GM19035 (cell line): ENCODE results near the gene NEMP1.
"Not testable (repeated sequence)": the region's sequence is repeated elsewhere in the genome, so short reads cannot be mapped to it uniquely, and the experiment has no call there.

ENCODE experiments used
- ATAC-seq: cut with Tn5 transposase; IDR thresholded peaks from one replicate; pipeline ENCODE4 v1.9.1; 2021; ENCODE audit not compliant: unreplicated experiment

Gene NEMP1, protein sequence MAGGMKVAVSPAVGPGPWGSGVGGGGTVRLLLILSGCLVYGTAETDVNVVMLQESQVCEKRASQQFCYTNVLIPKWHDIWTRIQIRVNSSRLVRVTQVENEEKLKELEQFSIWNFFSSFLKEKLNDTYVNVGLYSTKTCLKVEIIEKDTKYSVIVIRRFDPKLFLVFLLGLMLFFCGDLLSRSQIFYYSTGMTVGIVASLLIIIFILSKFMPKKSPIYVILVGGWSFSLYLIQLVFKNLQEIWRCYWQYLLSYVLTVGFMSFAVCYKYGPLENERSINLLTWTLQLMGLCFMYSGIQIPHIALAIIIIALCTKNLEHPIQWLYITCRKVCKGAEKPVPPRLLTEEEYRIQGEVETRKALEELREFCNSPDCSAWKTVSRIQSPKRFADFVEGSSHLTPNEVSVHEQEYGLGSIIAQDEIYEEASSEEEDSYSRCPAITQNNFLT

DNA sequence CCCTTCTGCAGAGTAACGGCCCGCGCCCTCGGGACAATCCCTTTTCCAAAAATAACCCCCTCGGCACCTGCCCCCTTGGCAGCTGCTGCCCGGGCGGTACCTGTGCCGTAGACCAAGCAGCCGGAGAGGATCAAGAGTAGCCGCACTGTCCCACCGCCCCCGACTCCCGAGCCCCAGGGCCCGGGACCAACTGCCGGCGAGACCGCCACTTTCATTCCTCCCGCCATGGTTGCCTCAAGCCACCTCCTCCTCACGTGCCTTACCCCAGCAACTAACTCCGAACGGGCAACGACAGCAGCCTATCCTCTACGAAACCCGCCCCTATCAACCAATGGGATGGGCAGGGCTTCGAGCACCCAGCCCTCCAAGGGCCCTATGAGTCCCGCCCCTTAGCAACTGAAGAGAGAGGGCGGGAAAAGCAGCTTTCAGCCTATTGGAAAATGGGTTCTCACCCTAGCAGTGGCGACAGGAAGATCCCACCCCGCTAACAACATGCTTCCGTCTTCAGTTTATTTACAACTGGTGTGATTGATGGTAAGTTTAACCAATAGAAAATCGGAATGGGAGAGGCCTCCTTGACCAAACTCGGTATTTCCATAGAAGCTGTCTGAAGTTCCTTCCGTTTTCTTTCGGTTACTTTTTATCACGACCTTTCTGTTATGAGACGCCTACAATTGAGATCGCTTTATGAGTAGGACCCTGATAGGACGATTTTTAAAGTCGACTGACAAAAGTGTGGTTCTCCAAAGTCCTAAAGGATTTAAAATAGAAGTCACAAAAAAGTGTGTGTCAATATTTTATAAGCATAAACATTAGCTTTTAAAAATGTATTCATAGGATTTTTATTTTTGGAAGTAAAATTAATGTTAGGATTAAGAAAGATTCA lies at the start of gene NEMP1:
Gene NEMP1 (minus strand): TSS at position 273 of the 886 bp plus-strand sequence. CDS start 46 bp downstream, at position 227.
- peak; percentile 97 for ATAC-seq

DNA sequence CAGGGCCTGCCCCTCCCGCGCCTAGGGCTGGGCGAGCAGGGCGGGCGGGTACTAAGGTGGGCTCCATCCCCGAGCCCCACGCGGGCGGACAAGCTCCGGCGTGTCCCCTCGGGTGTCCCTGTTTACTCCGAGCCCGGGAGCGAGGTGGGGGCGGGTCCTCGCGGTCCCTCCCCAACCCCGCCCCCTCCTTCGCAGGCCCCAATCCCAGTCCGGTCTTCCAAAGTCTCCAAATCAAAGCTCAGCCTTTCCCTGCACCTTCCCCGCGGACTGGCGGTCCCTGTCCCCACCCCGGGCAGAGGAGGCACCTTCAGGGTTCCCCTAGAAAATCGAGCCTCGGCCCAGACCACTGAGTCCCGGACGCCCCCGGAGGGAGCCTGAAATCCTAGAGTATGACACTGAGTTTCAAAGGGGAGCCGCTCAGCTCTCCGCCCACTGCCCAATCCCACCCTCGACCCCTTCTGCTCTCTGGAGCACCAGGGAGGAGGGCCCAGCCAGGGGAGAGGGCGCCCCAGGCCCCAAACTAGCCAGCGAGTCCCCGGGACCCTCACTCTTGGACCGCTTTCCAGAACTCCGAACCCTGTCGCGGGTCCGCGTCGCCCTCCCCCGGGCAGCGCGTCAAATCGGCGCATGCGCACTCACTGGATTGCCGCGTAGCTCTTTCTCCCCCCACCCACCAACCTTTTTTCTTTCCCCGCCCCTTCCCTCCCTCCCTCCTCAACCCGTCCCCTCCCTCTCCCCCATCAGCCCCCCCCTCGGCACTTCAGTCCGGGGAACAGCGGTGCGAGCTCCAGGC lies 49.3 kb upstream of the NEMP1 start, which contains the start of gene LRP1:
Gene LRP1 (plus strand): TSS at position 758 of the 793 bp plus-strand sequence. CDS start 482 bp downstream, outside the sequence.
- ATAC-seq: peak; percentile 31

DNA sequence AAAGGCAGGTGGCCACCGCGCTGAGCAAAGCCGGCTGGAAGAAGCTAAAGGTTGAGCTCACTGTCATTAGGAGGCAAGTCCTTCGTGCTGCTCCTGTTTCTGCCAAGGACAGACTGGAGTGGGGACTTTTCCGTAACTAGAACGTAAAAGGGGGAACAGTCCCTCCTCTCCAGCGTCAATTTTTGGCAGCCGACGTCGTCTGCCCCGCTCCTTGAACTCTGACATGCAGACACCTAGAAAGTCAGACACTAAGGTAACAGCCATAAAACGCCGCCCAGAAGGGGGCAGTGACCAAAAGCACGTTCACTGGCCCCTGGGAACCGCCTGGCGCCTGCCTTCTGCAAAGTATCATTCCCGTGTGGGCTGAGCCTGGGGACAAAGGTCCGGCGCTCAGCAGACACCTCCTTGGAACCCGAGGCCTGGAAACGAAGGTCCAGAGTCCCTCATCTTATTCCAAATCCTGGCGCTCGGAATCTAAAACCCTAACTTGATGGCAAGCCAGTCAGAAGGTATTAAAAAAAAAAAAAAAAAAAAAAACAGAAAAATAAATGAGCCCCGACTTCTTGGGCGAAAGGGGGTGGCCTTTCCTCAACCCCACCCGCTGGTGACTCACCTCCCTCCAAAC lies 48.6 kb upstream of the NEMP1 start:
- peak; percentile 47 for ATAC-seq

DNA sequence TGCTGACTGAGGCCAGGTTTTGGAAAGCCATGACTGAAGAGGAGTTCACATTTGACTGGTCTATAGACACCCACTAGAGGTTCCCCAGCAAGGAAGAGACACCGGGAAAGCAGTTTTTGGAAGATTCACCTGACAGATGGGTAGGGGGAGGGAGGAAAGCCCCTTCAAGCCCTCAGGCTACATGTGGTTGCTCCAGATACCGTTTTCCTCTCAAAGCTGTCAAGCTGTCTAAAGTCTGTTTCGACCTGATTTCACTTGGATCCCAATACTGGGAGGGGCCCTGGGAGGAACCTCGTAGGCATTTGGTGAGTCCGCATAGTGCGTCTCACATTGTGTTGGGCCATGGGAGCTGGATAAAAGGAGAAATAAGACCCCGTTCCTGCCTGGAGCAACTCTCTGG lies 48.0 kb upstream of the NEMP1 start:
- no peak for ATAC-seq

DNA sequence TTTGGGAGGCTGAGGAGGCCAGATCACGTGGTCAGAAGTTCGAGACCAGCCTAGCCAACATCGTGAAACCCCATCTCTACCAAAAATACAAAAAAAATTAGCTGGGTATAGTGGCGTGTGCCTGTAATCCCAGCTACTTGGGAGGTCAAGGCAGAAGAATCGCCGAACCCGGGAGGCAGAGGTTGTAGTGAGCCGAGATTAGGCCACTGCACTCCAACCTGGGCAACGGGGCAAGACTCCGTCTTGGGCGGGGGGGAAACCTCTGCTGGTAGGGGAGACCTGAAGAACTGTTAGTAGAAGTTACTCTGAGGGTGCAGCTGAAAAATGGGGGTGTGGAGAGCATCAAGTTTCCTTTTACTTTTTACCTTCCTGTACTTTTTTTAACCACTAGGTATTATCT lies 47.5 kb upstream of the NEMP1 start:
- ATAC-seq: no peak

DNA sequence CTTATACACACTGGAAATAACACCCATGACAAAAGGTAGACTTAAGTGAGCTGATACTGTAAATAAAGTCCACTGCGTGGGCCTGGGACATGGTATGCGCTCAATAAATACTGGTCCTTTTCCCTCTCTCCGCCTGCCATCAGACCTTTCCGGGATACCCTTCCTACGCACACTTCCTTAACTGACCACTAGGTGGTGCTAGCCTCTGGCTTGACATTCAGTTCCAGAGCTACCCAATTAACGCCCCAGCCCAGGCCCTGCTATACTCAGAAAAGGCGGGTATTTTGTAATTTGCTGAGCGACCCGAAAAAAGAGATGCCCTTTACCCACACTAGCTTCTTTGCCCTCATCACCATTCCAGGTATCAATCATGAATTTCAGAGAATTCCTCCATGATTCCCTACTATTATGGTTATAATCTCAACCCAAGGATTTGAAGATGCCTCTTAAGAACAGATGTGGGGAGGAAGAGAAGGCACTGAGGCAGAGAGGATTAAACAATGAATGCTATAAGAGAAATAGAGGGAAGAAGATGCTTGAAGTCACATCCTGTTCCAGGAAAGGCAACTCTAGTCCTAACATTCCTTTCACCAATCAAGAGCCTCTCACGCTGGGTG lies 45.8 kb upstream of the NEMP1 start:
- ATAC-seq: no peak

DNA sequence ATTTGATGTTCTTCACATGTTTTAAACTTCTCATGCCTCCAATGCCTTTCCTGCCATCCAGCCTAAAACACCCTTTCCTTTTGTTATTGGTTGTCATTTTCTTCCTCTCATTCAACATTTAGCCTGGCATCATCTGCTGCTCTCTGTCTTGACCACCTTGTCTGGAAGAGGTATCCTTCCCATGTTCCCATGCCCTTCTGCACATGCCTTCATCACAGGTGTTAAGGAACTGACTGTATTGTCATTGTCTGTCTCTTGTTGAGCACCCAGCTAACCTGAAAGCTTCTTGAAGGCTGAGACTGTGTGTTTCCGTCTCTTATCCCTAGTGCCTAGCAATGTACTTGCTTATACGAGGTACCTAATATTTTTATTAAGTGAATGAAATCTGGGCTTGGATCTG lies 45.2 kb upstream of the NEMP1 start:
- ATAC-seq: no peak

DNA sequence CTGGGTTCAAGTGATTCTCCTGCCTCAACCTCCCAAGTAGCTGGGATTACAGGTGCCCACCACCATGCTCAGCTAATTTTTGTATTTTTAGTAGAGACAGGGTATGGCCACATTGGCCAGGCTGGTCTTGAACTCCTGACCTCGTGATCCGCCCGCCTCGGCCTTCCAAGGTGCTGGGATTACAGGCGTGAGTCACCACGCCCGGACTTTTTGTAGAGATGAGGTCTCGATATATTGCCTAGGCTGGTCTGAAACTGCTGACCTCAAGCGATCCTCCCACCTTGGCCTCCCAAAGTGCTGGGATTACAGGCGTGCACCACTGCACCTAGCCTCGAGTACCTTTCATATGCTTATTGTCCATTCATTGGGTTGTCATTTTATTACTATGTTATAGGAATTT lies 42.1 kb upstream of the NEMP1 start:
- not testable (repeated sequence) for ATAC-seq

DNA sequence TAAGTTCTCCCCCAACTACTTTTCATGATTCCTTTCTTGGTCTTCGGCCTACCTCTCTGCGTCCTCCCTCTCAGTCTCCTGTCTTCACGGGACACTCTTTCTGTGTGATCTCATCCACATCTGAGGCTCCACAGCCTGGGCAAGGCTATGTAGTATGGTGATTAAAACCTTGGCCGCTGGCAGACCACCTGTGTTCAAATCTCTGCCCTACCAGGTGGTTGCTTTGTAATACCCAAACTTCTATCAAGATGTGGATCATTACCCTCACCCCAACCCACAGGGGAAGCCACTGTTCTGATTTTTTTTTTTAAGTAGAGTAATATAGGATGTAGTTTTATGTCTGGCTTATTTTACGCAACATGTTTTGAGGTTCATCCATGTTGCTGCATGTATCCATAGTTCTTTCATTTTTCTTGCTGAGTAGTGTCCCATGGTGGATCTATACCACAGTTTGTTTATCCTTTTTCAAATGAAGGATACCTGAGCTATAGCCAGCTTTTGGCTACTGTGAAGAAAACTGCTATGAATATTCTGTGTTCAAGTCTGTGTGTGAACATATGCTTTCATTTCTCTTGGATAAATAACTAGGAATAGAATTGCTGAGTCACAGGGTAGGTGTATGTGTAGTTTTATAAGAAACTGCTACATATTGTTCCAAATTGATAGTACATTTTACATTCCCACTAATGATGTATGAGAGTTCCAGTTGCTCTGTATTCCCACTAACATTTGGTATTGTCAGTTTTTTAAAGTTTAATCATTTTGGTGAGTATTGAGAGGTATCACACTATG lies 40.9 kb upstream of the NEMP1 start:
- no peak for ATAC-seq

DNA sequence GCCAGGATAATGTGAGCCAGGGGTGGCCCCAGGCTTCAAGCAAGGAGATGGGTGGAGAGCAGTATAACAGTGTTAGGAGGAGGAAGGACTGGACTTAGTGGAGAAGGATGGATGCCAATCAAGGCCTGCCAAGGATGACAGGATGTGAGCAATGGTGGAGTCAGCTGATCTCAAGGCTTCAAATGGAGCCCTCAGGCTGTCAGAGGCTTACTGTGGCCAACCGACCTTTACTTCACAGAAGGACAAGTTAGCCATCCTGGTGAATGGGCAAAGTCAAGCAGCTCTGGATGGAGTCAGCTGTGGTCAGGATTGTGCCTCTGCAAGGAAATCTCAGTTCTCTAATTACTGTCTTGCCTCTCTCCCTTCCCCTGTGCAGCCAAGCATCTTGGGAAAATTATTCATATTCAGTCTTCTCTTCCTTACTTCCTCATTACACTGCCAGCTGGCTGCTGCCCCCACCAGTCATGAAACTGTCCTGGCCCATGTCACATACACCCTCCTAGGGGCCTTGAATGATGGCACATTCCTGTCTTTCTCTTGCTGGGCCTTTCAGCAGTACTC lies 40.2 kb upstream of the NEMP1 start:
- no peak for ATAC-seq

DNA sequence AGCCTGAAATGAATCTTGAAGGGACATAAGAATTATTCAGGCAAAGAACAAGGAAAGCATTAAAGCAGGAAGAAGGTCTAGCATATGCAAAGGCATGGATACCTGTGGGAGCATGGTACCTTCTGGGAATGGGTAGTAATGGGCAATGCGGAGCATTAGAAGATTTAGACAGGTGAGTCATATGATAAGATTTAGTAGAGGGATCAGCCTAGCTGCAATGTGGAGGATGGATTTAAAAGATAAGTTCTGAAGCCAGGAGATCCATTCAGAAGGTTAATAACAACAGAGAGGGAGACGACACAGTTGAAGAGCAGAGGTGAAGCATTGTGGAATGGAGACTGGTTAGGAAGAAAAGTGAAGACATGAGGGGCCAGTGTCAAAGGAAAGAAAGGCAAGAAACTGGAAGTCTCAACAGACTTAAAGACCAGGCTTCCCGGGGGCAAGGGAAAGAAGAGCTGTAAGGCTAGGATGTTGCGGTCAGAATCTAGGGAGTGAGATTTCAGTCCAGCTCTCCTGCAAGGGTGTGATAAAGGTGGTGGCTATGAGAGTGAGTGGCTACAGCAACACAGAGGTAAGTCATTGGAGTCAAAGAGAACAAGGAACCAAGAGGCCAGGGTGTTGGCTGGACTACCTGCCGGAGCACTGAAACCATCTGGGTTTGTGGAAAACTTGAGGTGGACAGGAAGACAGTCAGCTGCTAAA lies 38.1 kb upstream of the NEMP1 start:
- no peak for ATAC-seq

DNA sequence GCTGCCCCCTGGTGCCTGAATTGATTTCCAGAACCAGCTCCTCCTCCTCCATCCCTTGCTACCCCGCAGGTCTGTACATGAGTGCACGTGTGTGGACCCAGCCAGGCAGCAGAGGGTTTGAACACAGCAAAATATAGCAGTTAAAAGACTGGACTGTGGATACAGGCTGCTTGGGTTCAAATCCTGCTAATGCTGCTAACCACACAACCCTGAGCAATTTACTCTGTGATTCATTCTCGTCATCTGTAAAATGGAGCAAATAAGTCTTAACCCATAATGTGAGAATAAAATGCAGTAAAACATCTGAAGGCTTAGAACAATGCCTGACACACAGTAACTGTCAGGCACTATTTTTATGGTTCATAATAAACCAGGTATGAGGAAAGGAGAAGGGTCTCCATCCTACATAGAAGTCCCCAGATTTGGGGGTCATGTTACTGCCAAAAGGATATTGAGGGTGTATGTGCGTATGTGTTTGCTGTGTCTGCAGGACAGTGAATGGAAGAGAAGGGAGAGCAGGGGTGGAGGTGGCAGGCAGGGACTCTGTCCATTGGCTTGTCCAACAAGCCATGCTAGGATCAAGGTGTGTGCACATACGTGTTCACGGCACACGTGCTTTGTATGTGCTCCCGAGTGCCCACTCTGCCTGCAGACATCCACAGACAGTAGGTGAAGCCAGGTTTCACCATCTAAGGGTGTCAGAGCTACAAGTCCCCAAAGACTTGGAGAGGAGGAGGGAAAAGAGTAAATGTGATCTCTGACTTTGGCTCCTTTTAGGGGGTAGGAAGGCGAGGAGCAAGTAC lies 34.1 kb upstream of the NEMP1 start:
- ATAC-seq: no peak

DNA sequence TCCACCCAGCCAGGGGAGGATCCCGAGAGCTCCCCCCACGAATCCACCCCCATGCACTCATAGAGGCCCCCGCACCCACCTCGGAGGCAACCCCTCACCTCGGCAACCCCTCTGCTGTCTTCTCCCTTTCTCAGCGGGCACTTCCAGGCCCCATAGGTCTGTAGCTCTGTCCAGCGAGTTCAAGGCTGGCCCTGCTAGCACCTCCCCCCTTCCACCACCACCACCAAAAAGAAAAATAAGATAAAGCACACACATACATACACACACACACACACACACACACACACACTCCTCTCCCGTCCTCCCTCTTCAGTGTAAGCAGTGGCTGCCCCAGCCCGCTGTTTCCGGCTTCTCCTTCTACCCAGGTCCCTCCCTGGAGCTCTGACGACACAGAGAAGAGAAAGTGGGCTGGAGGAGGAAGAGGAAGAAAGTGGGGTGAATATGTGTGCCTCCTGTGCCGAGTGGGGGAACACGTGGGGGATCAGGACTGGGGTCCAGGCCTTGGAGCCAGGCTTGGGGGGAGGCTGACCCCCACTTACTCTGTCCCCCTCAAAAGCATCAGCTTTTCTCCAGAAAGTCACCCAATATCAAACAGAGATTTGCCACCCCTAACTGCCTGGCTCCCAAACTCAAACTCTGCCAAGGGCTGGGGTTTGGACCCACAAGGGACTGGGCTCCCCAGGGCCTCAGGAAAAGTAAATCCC lies 32.6 kb upstream of the NEMP1 start, which contains the start of gene STAT6:
Gene STAT6 (minus strand): TSS at position 332 of the 704 bp plus-strand sequence. CDS start 3,084 bp downstream, outside the sequence.
- peak; percentile 61 for ATAC-seq

DNA sequence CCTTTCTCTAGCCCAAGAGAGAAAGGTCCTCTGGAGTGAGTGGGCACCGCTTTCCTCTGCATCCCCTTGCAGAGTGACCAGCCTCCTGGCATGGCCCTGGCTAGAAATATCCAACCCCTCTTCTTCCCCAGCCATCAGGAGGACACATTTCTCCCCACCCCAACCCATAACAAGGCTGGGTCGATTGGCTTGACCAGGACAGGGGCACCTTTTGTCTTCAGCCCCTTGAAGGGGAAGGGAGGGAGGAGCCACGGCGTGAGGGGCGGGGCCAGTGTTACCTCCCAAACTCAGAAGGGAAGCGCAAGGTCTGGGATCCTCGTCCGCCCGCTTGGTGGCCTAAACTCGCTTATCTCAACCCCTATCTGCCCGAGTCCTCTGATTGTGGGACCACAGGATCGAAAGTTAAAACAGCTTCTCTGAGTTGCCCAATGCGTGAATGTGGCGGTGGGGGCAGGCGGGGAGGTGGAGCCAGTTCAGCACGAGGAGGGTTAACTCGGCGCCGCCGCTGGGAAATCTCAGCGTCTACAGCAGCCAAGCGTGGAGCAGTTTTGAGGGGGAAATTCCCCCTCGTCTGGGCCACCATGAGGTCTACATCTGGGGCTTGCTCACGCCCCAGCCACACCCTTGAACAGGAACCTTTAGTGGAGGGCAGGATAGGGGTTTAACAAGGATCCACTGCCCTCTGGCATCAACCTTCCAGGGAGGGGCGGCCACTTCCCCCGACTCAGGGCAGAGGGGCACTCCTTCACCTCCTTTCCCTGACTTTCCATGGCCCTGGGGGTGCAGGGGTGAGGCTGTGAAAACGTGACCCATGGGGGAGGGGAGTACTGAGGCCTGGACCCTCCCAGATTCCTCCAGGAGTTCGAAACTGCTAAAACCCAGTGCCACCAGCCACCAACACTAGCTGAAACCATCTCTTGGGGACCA lies 31.8 kb upstream of the NEMP1 start:
- peak; percentile 50 for ATAC-seq

DNA sequence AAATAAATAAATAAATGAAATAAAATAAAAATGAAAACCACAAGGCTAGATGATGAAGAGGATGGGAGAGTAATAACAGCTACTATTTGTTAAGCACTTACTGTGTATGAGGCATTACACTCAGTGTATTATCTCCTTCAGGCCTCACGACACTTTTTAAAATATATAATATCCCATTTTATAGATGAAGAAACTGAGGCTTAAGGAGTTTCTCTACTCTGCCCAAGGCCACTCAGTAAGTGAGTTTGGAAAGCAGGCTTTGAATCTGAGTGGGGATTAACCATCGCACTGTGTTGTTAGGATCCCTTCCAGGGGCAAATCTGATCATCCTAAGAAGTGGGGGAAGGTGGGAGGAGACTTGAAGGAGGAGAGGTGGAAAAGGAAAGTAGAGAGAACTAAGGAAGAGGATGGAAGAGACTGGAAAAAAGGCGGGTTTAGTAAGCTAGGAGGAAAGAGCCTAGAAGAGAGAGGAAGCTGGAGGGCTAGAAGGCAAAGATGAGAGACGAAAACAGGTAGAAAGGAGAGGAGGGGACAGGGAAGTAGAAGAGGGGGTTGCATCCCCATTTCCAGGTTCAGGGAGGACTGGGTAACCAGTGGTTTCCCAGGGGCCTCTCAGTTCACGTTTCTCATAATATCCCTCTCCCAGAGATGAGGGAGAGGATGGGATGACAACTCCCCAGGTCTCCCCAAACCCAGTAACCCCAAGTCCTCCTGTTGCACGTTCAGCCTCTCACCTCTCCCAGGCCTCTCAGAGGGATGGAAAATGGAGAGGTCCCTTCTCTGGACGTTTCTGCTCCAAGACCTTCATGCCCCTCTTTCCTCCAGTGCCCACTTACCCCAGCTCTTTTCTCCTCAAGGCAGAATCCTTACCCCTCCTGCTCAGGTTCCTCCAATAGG lies 30.9 kb upstream of the NEMP1 start:
- no peak for ATAC-seq
